D721Med (cell line): ENCODE measurements around the gene POLR2M.
A peak's percentile ranks its signal among the peaks of the same experiment; 100 is the strongest.

Experiments used
- DNase-seq: peaks from one replicate; pipeline ENCODE4 v3.0.0; 2011; ENCODE audit warnings: low spot score; ENCODE audit not compliant: insufficient read length
- FAIRE-seq: peaks from 2 replicates; lab custom pipeline; 2011; peaks lifted over from hg19 to GRCh38; lab: Jason Lieb, UNC
- TF ChIP-seq, protein P1 (sequence below): IDR thresholded peaks from 2 replicates; pipeline ENCODE4 v1.5.1; 2012; ENCODE audit warnings: mild to moderate bottlenecking, control low read depth; ENCODE audit not compliant: insufficient read depth; ENCODE audit errors: missing control alignments

Gene POLR2M

GRCh38 chr15:57706405-57707209 lies at the start of gene POLR2M:
POLR2M (plus strand) TSS chr15:57706714; CDS start chr15:57706843, 129 bp downstream.
- DNase-seq, result peak; percentile 28
- FAIRE-seq, result no peak
- TF ChIP-seq, protein P1, sequence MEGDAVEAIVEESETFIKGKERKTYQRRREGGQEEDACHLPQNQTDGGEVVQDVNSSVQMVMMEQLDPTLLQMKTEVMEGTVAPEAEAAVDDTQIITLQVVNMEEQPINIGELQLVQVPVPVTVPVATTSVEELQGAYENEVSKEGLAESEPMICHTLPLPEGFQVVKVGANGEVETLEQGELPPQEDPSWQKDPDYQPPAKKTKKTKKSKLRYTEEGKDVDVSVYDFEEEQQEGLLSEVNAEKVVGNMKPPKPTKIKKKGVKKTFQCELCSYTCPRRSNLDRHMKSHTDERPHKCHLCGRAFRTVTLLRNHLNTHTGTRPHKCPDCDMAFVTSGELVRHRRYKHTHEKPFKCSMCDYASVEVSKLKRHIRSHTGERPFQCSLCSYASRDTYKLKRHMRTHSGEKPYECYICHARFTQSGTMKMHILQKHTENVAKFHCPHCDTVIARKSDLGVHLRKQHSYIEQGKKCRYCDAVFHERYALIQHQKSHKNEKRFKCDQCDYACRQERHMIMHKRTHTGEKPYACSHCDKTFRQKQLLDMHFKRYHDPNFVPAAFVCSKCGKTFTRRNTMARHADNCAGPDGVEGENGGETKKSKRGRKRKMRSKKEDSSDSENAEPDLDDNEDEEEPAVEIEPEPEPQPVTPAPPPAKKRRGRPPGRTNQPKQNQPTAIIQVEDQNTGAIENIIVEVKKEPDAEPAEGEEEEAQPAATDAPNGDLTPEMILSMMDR, result no peak

- TF ChIP-seq, protein P1, result no peak
- DNase-seq (no peak), FAIRE-seq (no peak)
Observed at GRCh38 chr15:57657619-57658018, 48.9 kb upstream of the POLR2M start.

DNA sequence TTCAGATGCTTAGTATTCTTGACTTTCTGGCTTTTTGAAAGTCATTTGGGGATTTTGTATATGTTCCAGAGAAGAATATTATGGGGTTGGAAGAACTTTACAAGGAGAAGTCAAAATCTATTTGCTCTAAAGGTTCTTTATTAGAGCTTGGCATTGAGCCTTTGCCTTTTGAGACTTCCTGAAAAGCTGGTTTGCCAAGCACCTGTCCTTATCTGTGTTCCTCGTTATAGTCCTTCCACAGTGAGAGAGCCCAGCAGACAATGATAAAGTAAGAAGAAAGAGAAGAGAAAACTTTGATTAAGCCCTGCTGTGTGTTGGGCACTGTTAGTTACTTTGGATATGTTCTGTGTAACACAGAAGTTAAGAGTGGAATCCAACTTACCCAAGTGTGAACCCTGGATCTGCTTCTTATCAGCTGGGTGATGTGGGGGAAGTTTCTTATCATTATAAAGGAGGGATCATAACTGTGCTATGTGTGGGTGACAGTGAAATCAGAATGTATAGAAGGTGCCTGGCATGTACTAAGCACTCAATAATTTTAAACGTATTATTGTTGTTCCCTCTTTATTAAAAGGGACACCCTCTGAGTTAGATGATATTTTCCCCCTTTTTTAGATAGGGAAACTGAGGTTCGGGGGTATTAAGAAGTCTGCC lies 44.3 kb upstream of the POLR2M start:
- FAIRE-seq, result no peak
- no peak for DNase-seq

GRCh38 chr15:57662802-57663201 lies 43.7 kb upstream of the POLR2M start:
- FAIRE-seq, result no peak
- DNase-seq, result no peak
- TF ChIP-seq, protein P1, result no peak

More for the DNA sequence above, 44.3 kb upstream of the POLR2M start:
- TF ChIP-seq, protein P1, result no peak

- DNase-seq (no peak), FAIRE-seq (no peak)
- TF ChIP-seq, protein P1, result no peak
Observed at GRCh38 chr15:57663262-57663661, 43.3 kb upstream of the POLR2M start.

DNA sequence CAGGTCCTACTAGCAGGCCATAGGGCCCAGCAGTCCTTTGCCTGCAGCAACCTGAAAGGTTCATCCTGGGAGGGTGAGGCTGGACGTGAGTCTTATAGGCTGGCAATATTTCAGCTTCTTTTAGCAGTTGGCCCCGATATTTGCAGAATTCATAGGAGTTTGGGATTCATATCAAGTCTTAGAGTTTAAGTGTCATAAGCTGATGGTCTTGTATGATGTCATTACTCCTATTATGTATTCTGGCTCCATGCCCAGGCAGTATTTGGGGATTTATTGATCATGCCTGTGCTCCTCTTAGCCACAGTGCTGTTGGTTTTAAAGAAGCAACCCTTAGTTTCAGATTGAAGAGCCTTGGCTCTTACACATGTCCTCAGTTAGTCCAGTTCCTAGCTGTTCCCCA lies 41.3 kb upstream of the POLR2M start:
- no peak for FAIRE-seq
- no peak for DNase-seq
- TF ChIP-seq, protein P1, result no peak
